HG02970 (cell line): ENCODE data around the gene PSME3.
"Not testable (repeated sequence)": the region's sequence is repeated elsewhere in the genome, so short reads cannot be mapped to it uniquely, and the experiment has no call there.

Experiments
- ATAC-seq: cut with Tn5 transposase; IDR thresholded peaks from one replicate; pipeline ENCODE4 v1.9.1; 2021; ENCODE audit warnings: mild to moderate bottlenecking, moderate library complexity, moderate number of reproducible peaks; ENCODE audit not compliant: unreplicated experiment, low FRiP score

PSME3 gene

GRCh38 chr17:42872251-42872965, 39.2 kb downstream of the PSME3 start:
- no peak for ATAC-seq

GRCh38 chr17:42873315-42873714, 40.1 kb downstream of the PSME3 start:
- no peak for ATAC-seq

GRCh38 chr17:42873932-42874695, 40.9 kb downstream of the PSME3 start:
- ATAC-seq: not testable (repeated sequence)

GRCh38 chr17:42877037-42877436, 43.8 kb downstream of the PSME3 start:
- ATAC-seq: no peak

- no peak for ATAC-seq
Measured at GRCh38 chr17:42878123-42878880, 45.1 kb downstream of the PSME3 start.

- ATAC-seq: no peak
Measured at GRCh38 chr17:42878924-42879595, 45.9 kb downstream of the PSME3 start.

GRCh38 chr17:42879596-42879985, 46.4 kb downstream of the PSME3 start:
- no peak for ATAC-seq

GRCh38 chr17:42880776-42881310, 47.6 kb downstream of the PSME3 start:
- ATAC-seq: no peak

GRCh38 chr17:42881706-42882105, 48.5 kb downstream of the PSME3 start:
- ATAC-seq: not testable (repeated sequence)

- ATAC-seq: no peak
Measured at GRCh38 chr17:42882166-42882565, 49.0 kb downstream of the PSME3 start.

- ATAC-seq: no peak
Measured at GRCh38 chr17:42883802-42884558, 50.8 kb downstream of the PSME3 start.

- not testable (repeated sequence) for ATAC-seq
Measured at GRCh38 chr17:42885806-42886205, 52.6 kb downstream of the PSME3 start.

- ATAC-seq: no peak
Measured at GRCh38 chr17:42886283-42887176, 53.3 kb downstream of the PSME3 start.

GRCh38 chr17:42889809-42890208, 56.6 kb downstream of the PSME3 start:
- ATAC-seq: no peak

- no peak for ATAC-seq
Measured at GRCh38 chr17:42891539-42892152, 58.4 kb downstream of the PSME3 start.

GRCh38 chr17:42893359-42893758, 60.2 kb downstream of the PSME3 start:
- ATAC-seq: no peak
